Neural progenitor cell (in vitro differentiated cells): ENCODE results near the gene MEGF6.

Experiments used
- CTCF ChIP-seq: fragments of 200-600 bp; sonication (generic); IDR thresholded peaks from 2 replicates; pipeline ENCODE4 v1.5.1; 2017; ENCODE audit warnings: antibody characterized with exemption, mild to moderate bottlenecking
- EZH2phosphoT487 ChIP-seq: fragments of 200-600 bp; sonication (generic); IDR thresholded peaks from 2 replicates; pipeline ENCODE4 v1.6.1; 2017; ENCODE audit warnings: antibody characterized with exemption

- TF ChIP-seq EZH2phosphoT487 (no peak), CTCF (no peak)
Observed at GRCh38 chr1:3629561-3630160, 18.4 kb upstream of the MEGF6 start.
